Endodermal cell (in vitro differentiated cells): ENCODE measurements around the gene S100PBP. TPM values are rescaled to one million over a fixed set of nuclear protein-coding genes. Genes with fewer than 3 reads are reported as not detected.

Experiments used
- DNase-seq: peaks from one replicate; pipeline ENCODE4 v3.0.0-alpha.2; 2017
- H3K27ac ChIP-seq: 2 replicates; pipeline ENCODE4 v1.5.1; 2013; ENCODE audit warnings: mild to moderate bottlenecking, low read depth, low read length, moderate library complexity
- H3K27me3 ChIP-seq: 2 replicates; pipeline ENCODE4 v1.6.1; 2013; ENCODE audit warnings: mild to moderate bottlenecking, low read length, moderate library complexity; ENCODE audit not compliant: insufficient read depth, control insufficient read depth, poor library complexity, severe bottlenecking
- H3K36me3 ChIP-seq: 2 replicates; pipeline ENCODE4 v1.7.0; 2013; ENCODE audit warnings: mild to moderate bottlenecking, low read length, moderate library complexity; ENCODE audit not compliant: control insufficient read depth, insufficient read depth
- H3K4me1 ChIP-seq: one replicate; pipeline ENCODE4 v1.7.0; 2013; ENCODE audit warnings: low read length; ENCODE audit not compliant: control insufficient read depth, insufficient read depth
- H3K4me3 ChIP-seq: 2 replicates; pipeline ENCODE4 v1.5.1; 2013; ENCODE audit warnings: mild to moderate bottlenecking, low read length, moderate library complexity
- H3K9ac ChIP-seq: 2 replicates; pipeline ENCODE4 v1.6.1; 2013; ENCODE audit warnings: mild to moderate bottlenecking, low read length, moderate library complexity; ENCODE audit not compliant: poor library complexity, severe bottlenecking; ENCODE audit errors: extremely low read depth
- H3K9me3 ChIP-seq: 2 replicates; pipeline ENCODE4 v1.6.1; 2013; ENCODE audit warnings: mild to moderate bottlenecking, low read length, moderate library complexity; ENCODE audit not compliant: control insufficient read depth
- H3K27ac Mint-ChIP-seq: 2 replicates; pipeline ENCODE4 v1.8.0; 2020; ENCODE audit warnings: mixed read lengths
- H3K27me3 Mint-ChIP-seq: 2 replicates; pipeline ENCODE4 v1.8.0; 2021; ENCODE audit warnings: mild to moderate bottlenecking, mixed read lengths; ENCODE audit not compliant: insufficient read depth
- H3K36me3 Mint-ChIP-seq: 2 replicates; pipeline ENCODE4 v1.8.0; 2020; ENCODE audit warnings: low read depth, mixed read lengths
- H3K4me1 Mint-ChIP-seq: 2 replicates; pipeline ENCODE4 v1.8.0; 2020; ENCODE audit warnings: mixed read lengths
- H3K4me3 Mint-ChIP-seq: 2 replicates; pipeline ENCODE4 v1.8.0; 2020; ENCODE audit warnings: mild to moderate bottlenecking, moderate library complexity, mixed read lengths
- H3K9me3 Mint-ChIP-seq: 2 replicates; pipeline ENCODE4 v1.8.0; 2020; ENCODE audit warnings: mild to moderate bottlenecking, mixed read lengths
- WGBS, 2 experiments: methylation state at CpG; one replicate each; pipeline versions ENCODE4 v1.1.5 to v1.1.7; 2013; ENCODE audit warnings: missing lambda C conversion rate in 2 of 2, mixed read lengths in 1 of 2; ENCODE audit not compliant: insufficient coverage in 1 of 2, insufficient read length in 1 of 2; 5-methylcytosine and 5-hydroxymethylcytosine counted together
- long read RNA-seq, 4 experiments: library from polyadenylated mRNA in 2 of 4; library from RNA in 1 of 4; library from capped mRNA in 1 of 4; stranded (forward) in 3 of 4; unstranded in 1 of 4; transcript quantifications; one replicate each; pipeline ENCODE4 v2.0.0, GENCODE V29; 2020 to 2021; ENCODE audit warnings: inconsistent platforms in 1 of 4
- polyA plus RNA-seq, 2 experiments: library from polyadenylated mRNA; stranded (reverse); fragments of 50-300 nt; gene quantifications; one replicate each; pipeline ENCODE4 v1.2.3, GENCODE V29; 2013
- total RNA-seq, 2 donors: library from RNA; stranded (reverse); fragmentation: NEBNext Ultra II Directional in 1 of 2; extraction: Animal tissue kit (Norgen Biotek cat#: 25700) in 1 of 2; gene quantifications; 2 replicates in 1 of 2; 3 replicates in 1 of 2; pipeline ENCODE4 v1.2.1, GENCODE V29; 2021
- TF ChIP-seq, protein P1 (sequence below): fragments of 200-600 bp; sonication (generic); conservative IDR thresholded peaks from 2 replicates; pipeline ENCODE4 v1.5.0; 2021; ENCODE audit warnings: antibody characterized with exemption, mild to moderate bottlenecking

Gene S100PBP
- 100 to 1,000 TPM in 1 of 2 donors, 10 to 100 TPM in 1; 91.4 to 112 TPM for total RNA-seq
- polyA plus RNA-seq (2013, experiment 1 of 2), result 39.8 TPM
- 37.9 TPM for polyA plus RNA-seq (2013, experiment 2 of 2)
- long read RNA-seq, experiment 1, full-length matches to known transcripts, result 2 of 15 reads
- long read RNA-seq, experiment 1, partial matches to known transcripts, result 2 of 15 reads
- long read RNA-seq, experiment 1, other reads (novel, unspliced or antisense), result 11 of 15 reads
- long read RNA-seq, experiment 2, full-length matches to known transcripts, result 42 of 127 reads
- long read RNA-seq, experiment 2, partial matches to known transcripts, result 14 of 127 reads
- long read RNA-seq, experiment 2, other reads (novel, unspliced or antisense), result 71 of 127 reads
- long read RNA-seq, experiment 3, full-length matches to known transcripts, result 67 of 186 reads
- long read RNA-seq, experiment 3, partial matches to known transcripts, result 18 of 186 reads
- long read RNA-seq, experiment 3, other reads (novel, unspliced or antisense), result 101 of 186 reads
- long read RNA-seq, experiment 4, full-length matches to known transcripts, result 17 of 47 reads
- long read RNA-seq, experiment 4, partial matches to known transcripts, result 2 of 47 reads
- long read RNA-seq, experiment 4, other reads (novel, unspliced or antisense), result 28 of 47 reads

DNA sequence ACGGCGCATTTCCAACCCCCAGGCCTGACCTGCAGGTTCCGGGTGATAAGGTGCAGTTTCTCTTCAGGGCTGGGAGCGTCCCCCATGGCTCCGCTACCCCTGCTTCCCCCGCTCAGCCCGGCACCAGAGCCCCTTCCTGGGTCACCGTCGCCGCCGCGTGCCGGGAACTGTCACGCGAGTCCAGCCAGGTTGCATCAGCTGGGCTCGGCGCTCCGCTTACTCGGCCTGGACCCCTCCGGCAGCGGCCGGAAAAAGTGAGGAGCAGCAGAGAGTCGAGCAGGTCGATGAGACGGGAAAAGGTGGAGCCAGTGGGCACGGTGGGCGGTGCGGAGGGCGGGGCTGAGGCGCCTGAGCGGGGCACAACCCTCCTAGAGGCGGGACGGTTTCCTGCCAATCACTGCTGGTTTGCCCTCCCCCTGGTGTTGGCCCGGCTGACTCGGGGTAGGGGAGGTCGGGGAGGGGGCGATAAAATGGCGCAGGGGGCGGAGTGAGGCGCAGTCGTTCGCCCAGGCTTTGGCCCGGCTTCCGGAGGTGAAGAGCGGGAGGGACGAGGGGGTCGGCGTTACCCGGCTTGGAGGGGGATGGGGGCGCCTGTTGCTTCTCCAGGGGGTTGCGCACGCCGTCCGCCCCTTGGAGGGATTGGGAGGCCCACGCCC is at the start of gene S100PBP, which contains the start of gene YARS1:
S100PBP (plus strand) TSS at position 495 of the 656 bp plus-strand sequence. CDS start 8,447 bp downstream, outside the sequence.
YARS1 (minus strand) TSS at position 200 of the 656 bp plus-strand sequence; CDS start at position 86, 114 bp downstream.
- H3K4me1 ChIP-seq, result peaks cover 3% of the 10 kb centered on the region
- peaks cover 29% of the 10 kb centered on the region for H3K36me3 ChIP-seq
- peaks cover 33% of the 10 kb centered on the region for H3K36me3 Mint-ChIP-seq
- DNase-seq, result peak; percentile 100
- H3K27ac Mint-ChIP-seq, result peak within 1 kb of the TSS; percentile 98
- TF ChIP-seq, protein P1, sequence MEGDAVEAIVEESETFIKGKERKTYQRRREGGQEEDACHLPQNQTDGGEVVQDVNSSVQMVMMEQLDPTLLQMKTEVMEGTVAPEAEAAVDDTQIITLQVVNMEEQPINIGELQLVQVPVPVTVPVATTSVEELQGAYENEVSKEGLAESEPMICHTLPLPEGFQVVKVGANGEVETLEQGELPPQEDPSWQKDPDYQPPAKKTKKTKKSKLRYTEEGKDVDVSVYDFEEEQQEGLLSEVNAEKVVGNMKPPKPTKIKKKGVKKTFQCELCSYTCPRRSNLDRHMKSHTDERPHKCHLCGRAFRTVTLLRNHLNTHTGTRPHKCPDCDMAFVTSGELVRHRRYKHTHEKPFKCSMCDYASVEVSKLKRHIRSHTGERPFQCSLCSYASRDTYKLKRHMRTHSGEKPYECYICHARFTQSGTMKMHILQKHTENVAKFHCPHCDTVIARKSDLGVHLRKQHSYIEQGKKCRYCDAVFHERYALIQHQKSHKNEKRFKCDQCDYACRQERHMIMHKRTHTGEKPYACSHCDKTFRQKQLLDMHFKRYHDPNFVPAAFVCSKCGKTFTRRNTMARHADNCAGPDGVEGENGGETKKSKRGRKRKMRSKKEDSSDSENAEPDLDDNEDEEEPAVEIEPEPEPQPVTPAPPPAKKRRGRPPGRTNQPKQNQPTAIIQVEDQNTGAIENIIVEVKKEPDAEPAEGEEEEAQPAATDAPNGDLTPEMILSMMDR, result no peak
- peak within 1 kb of the TSS; percentile 100 for H3K4me3 ChIP-seq
- H3K27me3 Mint-ChIP-seq, result no peaks in the 10 kb centered on the region
- H3K27me3 ChIP-seq, result no peaks in the 10 kb centered on the region
- WGBS, 2 experiments, result 0% methylated on average over 13 to 55 of the region's 55 CpGs
- peaks cover 2% of the 10 kb centered on the region for H3K9me3 Mint-ChIP-seq
- peak within 1 kb of the TSS; percentile 93 for H3K4me3 Mint-ChIP-seq
- peak within 1 kb of the TSS; percentile 94 for H3K27ac ChIP-seq
- peak within 1 kb of the TSS; percentile 96 for H3K9ac ChIP-seq
- peaks cover 24% of the 10 kb centered on the region for H3K4me1 Mint-ChIP-seq
- H3K9me3 ChIP-seq, result peaks cover 8% of the 10 kb centered on the region

DNA sequence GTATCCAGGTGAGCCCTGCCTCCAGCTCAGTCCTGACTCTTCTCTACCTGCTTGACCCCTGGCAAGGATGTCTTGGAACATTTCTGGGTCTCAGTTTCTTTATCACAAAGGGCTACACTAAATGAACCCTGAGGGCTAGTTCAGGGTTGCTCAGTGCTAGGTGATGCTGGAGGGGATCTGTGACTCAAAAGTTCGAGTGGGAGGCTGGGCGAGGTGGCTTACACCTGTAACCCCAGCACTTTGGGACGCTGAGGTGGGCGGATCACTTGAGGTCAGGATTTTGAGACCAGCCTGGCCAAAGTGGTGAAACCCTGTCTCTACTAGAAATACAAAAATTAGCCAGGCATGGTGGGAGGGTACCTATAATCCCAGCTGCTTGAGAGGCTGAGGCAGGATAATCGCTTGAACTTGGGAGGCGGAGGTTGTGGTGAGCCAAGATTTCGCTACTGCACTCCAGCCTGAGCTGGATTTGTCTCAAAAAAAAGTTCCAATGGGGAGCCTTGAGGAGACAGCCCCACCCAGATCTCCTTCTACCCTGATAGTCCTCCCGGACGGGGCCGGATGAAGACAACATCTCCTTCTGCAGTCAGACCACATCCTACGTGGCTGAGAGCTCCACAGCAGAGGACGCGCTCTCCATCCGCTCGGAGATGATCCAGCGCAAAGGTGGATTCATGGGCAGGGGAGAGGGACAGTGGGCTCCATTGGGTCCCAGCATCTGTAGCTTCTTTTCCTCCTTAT is 49.2 kb upstream of the S100PBP start:
- Histone ChIP-seq H3K9ac (no peak overlapping the region), H3K27me3 (no peaks in the 10 kb centered on the region), H3K9me3 (no peaks in the 10 kb centered on the region), H3K4me1 (peaks cover 28% of the 10 kb centered on the region), H3K36me3 (peaks cover 42% of the 10 kb centered on the region), H3K4me3 (no peak overlapping the region), H3K27ac (no peak overlapping the region)
- Mint-ChIP-seq H3K4me3 (no peak overlapping the region), H3K9me3 (no peaks in the 10 kb centered on the region), H3K27ac (no peak overlapping the region), H3K36me3 (peaks cover 32% of the 10 kb centered on the region), H3K4me1 (peaks cover 38% of the 10 kb centered on the region), H3K27me3 (no peaks in the 10 kb centered on the region)
- 88 to 91% methylated on average over 8 to 16 of the region's 16 CpGs for WGBS, 2 experiments
- no peak for DNase-seq
- TF ChIP-seq, protein P1, result no peak
